Keratinocyte (primary cell): ENCODE results near the gene BSG. TPM values are rescaled to one million over a fixed set of nuclear protein-coding genes. Genes with fewer than 3 reads are reported as not detected.

Source experiments
- DNase-seq: peaks from one replicate; pipeline ENCODE4 v3.0.0-alpha.2; 2011; ENCODE audit warnings: low read depth, missing footprints, low spot score
- FAIRE-seq: peaks from 2 replicates; lab custom pipeline; 2011; peaks lifted over from hg19 to GRCh38; lab: Jason Lieb, UNC
- H2AFZ ChIP-seq: 2 replicates; pipeline ENCODE4 v1.6.0; 2012; ENCODE audit warnings: low read length, control low read depth, inconsistent platforms; ENCODE audit not compliant: control insufficient read depth
- H3K27ac ChIP-seq: 2 replicates; pipeline ENCODE4 v1.5.1; 2011; ENCODE audit warnings: low read length; ENCODE audit not compliant: control insufficient read depth, insufficient read depth
- H3K27me3 ChIP-seq: 3 replicates; pipeline ENCODE4 v1.6.0; 2011; ENCODE audit warnings: low read length; ENCODE audit not compliant: control insufficient read depth, insufficient read depth; ENCODE audit errors: extremely low read depth
- H3K36me3 ChIP-seq, 2 experiments: 2 replicates in 1 of 2; 3 replicates in 1 of 2; pipeline ENCODE4 v1.5.1; 2011; ENCODE audit warnings: low read length in 2 of 2, mild to moderate bottlenecking in 1 of 2; ENCODE audit not compliant: control insufficient read depth in 2 of 2, insufficient read depth in 2 of 2; ENCODE audit errors: extremely low read depth in 1 of 2
- H3K4me1 ChIP-seq: 3 replicates; pipeline ENCODE4 v1.5.1; 2011; ENCODE audit warnings: low read length; ENCODE audit not compliant: control insufficient read depth, insufficient read depth; ENCODE audit errors: extremely low read depth
- H3K4me2 ChIP-seq: 3 replicates; pipeline ENCODE4 v1.6.0; 2011; ENCODE audit warnings: low read depth, low read length; ENCODE audit not compliant: control insufficient read depth, insufficient read depth; ENCODE audit errors: extremely low read depth
- H3K4me3 ChIP-seq, 3 experiments: fragments of 200-600 bp in 1 of 3; sonication (generic) in 1 of 3; 2 replicates in 2 of 3; 3 replicates in 1 of 3; pipeline ENCODE4 v1.5.1; 2011 to 2016; ENCODE audit warnings: low read length in 3 of 3, mild to moderate bottlenecking in 3 of 3, control low read depth in 2 of 3, inconsistent platforms in 1 of 3, low read depth in 1 of 3, mixed read lengths in 1 of 3, mixed run types in 1 of 3, moderate library complexity in 1 of 3; ENCODE audit not compliant: control insufficient read depth in 2 of 3, insufficient read depth in 2 of 3; ENCODE audit errors: extremely low read depth in 1 of 3
- H3K79me2 ChIP-seq: 2 replicates; pipeline ENCODE4 v1.6.0; 2012; ENCODE audit warnings: low read length; ENCODE audit not compliant: control insufficient read depth, insufficient read depth
- H3K9ac ChIP-seq: 3 replicates; pipeline ENCODE4 v1.6.0; 2011; ENCODE audit warnings: low read length; ENCODE audit not compliant: control insufficient read depth, insufficient read depth; ENCODE audit errors: extremely low read depth
- H3K9me1 ChIP-seq: 3 replicates; pipeline ENCODE4 v1.6.0; 2011; ENCODE audit warnings: low read length; ENCODE audit not compliant: control insufficient read depth, insufficient read depth; ENCODE audit errors: extremely low read depth
- H3K9me3 ChIP-seq: 2 replicates; pipeline ENCODE4 v1.5.1; 2012; ENCODE audit warnings: low read depth, low read length; ENCODE audit not compliant: control insufficient read depth
- H4K20me1 ChIP-seq: 3 replicates; pipeline ENCODE4 v1.6.0; 2011; ENCODE audit warnings: low read length; ENCODE audit not compliant: control insufficient read depth, insufficient read depth; ENCODE audit errors: extremely low read depth
- EZH2 ChIP-seq: IDR thresholded peaks from one replicate; pipeline ENCODE4 v1.6.1; 2012; ENCODE audit warnings: inconsistent platforms, mild to moderate bottlenecking, low read length, moderate library complexity
- dilution Hi-C: fragments of 300-500 bp; cut with MboI; formaldehyde crosslinking; loops from one replicate; pipeline ENCODE4 v1.7.0; 2020; ENCODE audit warnings: low sequenced_read_pairs; ENCODE audit not compliant: extremely low pct_ligation_motif_present
- polyA plus RNA-seq, 5 experiments: library from polyadenylated mRNA; depleted of rRNA in 3 of 5; stranded (reverse) in 3 of 5; stranded (forward) in 1 of 5; unstranded in 1 of 5; fragments of >200 nt; gene quantifications; 1 replicate in 1 of 5; 2 replicates in 3 of 5; 3 replicates in 1 of 5; pipeline versions ENCODE4 v1.2.1 to v1.2.3, GENCODE V29; 2011 to 2012; ENCODE audit warnings: missing spikeins in 2 of 5, low read depth in 1 of 5, low replicate concordance in 1 of 5
- TF ChIP-seq, protein P1 (sequence below), 3 experiments: IDR thresholded peaks in 1 of 3; conservative IDR thresholded peaks in 1 of 3; optimal IDR thresholded peaks in 1 of 3; 2 replicates in 2 of 3; 3 replicates in 1 of 3; pipeline versions ENCODE3 to v1.5.1; 2011; ENCODE audit warnings: low read length in 3 of 3, mild to moderate bottlenecking in 3 of 3, moderate library complexity in 2 of 3, control low read depth in 1 of 3, inconsistent platforms in 1 of 3; ENCODE audit not compliant: insufficient read depth in 2 of 3; ENCODE audit errors: extremely low read depth in 1 of 3

Gene BSG
- polyA plus RNA-seq, 1 donor (not counting 4 experiments of a cell fraction or from before 2014, with no cell fraction given) = 388 TPM

DNA sequence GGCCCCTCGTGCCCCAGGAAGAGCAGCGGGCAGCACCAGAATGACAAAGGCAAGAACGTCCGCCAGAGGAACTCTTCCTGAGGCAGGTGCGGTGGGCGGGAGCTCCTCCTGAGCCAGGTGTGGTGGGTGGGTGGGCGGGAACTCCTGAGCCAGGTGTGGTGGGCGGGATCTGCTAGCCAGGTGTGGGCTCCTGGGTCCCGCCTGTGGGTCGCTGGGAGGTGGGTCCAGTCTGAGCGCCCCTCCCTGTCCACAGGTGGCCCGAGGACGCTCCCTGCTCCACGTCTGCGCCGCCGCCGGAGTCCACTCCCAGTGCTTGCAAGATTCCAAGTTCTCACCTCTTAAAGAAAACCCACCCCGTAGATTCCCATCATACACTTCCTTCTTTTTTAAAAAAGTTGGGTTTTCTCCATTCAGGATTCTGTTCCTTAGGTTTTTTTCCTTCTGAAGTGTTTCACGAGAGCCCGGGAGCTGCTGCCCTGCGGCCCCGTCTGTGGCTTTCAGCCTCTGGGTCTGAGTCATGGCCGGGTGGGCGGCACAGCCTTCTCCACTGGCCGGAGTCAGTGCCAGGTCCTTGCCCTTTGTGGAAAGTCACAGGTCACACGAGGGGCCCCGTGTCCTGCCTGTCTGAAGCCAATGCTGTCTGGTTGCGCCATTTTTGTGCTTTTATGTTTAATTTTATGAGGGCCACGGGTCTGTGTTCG is 10.3 kb downstream of the BSG start:
- H3K27ac ChIP-seq = no peak overlapping the region
- H3K79me2 ChIP-seq = peaks cover 39% of the 10 kb centered on the region
- FAIRE-seq (no peak), DNase-seq (no peak)
- H3K9me3 ChIP-seq = no peaks in the 10 kb centered on the region
- no peaks in the 10 kb centered on the region for H3K27me3 ChIP-seq
- H4K20me1 ChIP-seq = peaks cover 43% of the 10 kb centered on the region
- no peak for TF ChIP-seq EZH2
- TF ChIP-seq, protein P1, sequence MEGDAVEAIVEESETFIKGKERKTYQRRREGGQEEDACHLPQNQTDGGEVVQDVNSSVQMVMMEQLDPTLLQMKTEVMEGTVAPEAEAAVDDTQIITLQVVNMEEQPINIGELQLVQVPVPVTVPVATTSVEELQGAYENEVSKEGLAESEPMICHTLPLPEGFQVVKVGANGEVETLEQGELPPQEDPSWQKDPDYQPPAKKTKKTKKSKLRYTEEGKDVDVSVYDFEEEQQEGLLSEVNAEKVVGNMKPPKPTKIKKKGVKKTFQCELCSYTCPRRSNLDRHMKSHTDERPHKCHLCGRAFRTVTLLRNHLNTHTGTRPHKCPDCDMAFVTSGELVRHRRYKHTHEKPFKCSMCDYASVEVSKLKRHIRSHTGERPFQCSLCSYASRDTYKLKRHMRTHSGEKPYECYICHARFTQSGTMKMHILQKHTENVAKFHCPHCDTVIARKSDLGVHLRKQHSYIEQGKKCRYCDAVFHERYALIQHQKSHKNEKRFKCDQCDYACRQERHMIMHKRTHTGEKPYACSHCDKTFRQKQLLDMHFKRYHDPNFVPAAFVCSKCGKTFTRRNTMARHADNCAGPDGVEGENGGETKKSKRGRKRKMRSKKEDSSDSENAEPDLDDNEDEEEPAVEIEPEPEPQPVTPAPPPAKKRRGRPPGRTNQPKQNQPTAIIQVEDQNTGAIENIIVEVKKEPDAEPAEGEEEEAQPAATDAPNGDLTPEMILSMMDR (optimal IDR thresholded peaks at IDR 0.05 in 1 of 3, IDR thresholded peaks at IDR 0.05 in 1 of 3, conservative IDR thresholded peaks at IDR 0.05 in 1 of 3; ENCODE audit: extremely low read depth in 1 of 3, insufficient read depth in 2 of 3, low read length in 3 of 3) = no peak
- no peaks in the 10 kb centered on the region for H3K4me1 ChIP-seq
- no peak overlapping the region for H3K4me3 ChIP-seq
- H2AFZ ChIP-seq = no peak overlapping the region
- H3K4me2 ChIP-seq = no peak overlapping the region
- dilution Hi-C loops = no loop called here
- peaks cover 19 to 31% of the 10 kb centered on the region in 2 experiments for H3K36me3 ChIP-seq
- H3K9me1 ChIP-seq = no peaks in the 10 kb centered on the region
- H3K9ac ChIP-seq = no peak overlapping the region

DNA sequence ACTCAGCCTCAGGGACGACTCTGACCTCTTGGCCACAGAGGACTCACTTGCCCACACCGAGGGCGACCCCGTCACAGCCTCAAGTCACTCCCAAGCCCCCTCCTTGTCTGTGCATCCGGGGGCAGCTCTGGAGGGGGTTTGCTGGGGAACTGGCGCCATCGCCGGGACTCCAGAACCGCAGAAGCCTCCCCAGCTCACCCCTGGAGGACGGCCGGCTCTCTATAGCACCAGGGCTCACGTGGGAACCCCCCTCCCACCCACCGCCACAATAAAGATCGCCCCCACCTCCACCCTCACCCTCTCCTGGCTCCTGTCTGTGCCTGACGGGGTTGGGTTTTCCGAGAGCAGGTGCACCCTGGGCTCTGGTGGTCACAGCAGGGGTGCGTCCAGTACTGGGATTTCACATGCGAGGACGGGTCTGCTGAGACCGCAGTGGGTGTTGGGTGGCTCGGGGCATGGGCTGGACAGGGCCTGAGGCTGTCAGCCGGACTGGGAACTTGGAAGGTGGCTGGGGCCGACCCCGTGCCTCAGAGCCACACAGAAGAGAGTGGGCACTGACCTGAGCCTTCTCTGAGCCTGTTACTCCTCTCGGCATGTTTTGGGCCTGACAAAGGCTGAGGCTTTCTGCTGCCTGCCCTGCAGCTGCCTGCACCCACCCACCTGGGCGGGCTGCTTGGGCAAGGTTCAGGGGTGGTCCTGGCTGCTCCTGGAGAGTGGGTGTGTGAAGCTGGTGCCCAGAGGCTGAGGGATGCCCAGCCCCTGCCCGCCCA is 11.0 kb downstream of the BSG start:
- H3K27me3 ChIP-seq = peaks cover 1% of the 10 kb centered on the region
- H3K9me3 ChIP-seq = no peaks in the 10 kb centered on the region
- peaks cover 38% of the 10 kb centered on the region for H4K20me1 ChIP-seq
- no peak overlapping the region for H3K27ac ChIP-seq
- no peak for TF ChIP-seq EZH2
- TF ChIP-seq, protein P1 (optimal IDR thresholded peaks at IDR 0.05 in 1 of 3, IDR thresholded peaks at IDR 0.05 in 1 of 3, conservative IDR thresholded peaks at IDR 0.05 in 1 of 3; ENCODE audit: extremely low read depth in 1 of 3, insufficient read depth in 2 of 3, low read length in 3 of 3) = no peak
- H2AFZ ChIP-seq = no peak overlapping the region
- no peak overlapping the region for H3K4me3 ChIP-seq
- peaks cover 18 to 29% of the 10 kb centered on the region in 2 experiments for H3K36me3 ChIP-seq
- H3K9ac ChIP-seq = no peak overlapping the region
- peaks cover 2% of the 10 kb centered on the region for H3K4me1 ChIP-seq
- no peaks in the 10 kb centered on the region for H3K9me1 ChIP-seq
- no peak for DNase-seq
- H3K79me2 ChIP-seq = peaks cover 31% of the 10 kb centered on the region
- no peak overlapping the region for H3K4me2 ChIP-seq
- no peak for FAIRE-seq
- dilution Hi-C loops = no loop called here
